A673 (cell line): Measurements from ENCODE around the gene SNAPC2. TPM values are rescaled to one million over a fixed set of nuclear protein-coding genes. Genes with fewer than 3 reads are reported as not detected.
"Not testable (repeated sequence)": the region's sequence is repeated elsewhere in the genome, so short reads cannot be mapped to it uniquely, and the experiment has no call there.

Source experiments
- BruUV-seq: library from RNA; stranded (reverse); fragments of 400-500 nt; replicated peaks from 2 replicates; lab custom pipeline; 2021; lab: Mats Ljungman, UMichigan
- CTCF ChIA-PET: fragments of 300-600 bp; sonication (Branson Sonifier 250); formaldehyde crosslinking; loops from one replicate; lab custom pipeline; 2022; ENCODE audit warnings: antibody characterized with exemption; lab: Charles Lee
- POLR2A ChIA-PET: fragments of 300-600 bp; sonication (Branson Sonifier 250); formaldehyde crosslinking; loops from one replicate; lab custom pipeline; 2022; ENCODE audit warnings: antibody characterized with exemption; ENCODE audit not compliant: low non-redundant PET; lab: Charles Lee
- DNase-seq: peaks from one replicate; pipeline ENCODE4 v3.0.0-alpha.2; 2015; ENCODE audit warnings: low spot score
- H3K27ac ChIP-seq: fragments of 200-600 bp; sonication (generic); 2 replicates; pipeline ENCODE4 v1.5.1; 2016; ENCODE audit warnings: mixed run types, low read depth, mild to moderate bottlenecking, mixed read lengths, antibody characterized with exemption, low read length; ENCODE audit not compliant: poor library complexity, severe bottlenecking
- H3K27me3 ChIP-seq: fragments of 200-600 bp; sonication (generic); replicated peaks from 2 replicates; pipeline ENCODE4 v1.6.1; 2017; ENCODE audit warnings: mixed run types, low read depth, mild to moderate bottlenecking, mixed read lengths, antibody characterized with exemption, low read length; ENCODE audit not compliant: insufficient read depth, poor library complexity
- H3K36me3 ChIP-seq: fragments of 200-600 bp; sonication (generic); 2 replicates; pipeline ENCODE4 v1.6.1; 2016; ENCODE audit warnings: mixed run types, mild to moderate bottlenecking, mixed read lengths, antibody characterized with exemption, low read length; ENCODE audit not compliant: insufficient read depth, poor library complexity, severe bottlenecking
- H3K4me1 ChIP-seq: fragments of 200-600 bp; sonication (generic); 2 replicates; pipeline ENCODE4 v1.6.1; 2017; ENCODE audit warnings: mixed run types, mild to moderate bottlenecking, mixed read lengths, antibody characterized with exemption, low read length; ENCODE audit not compliant: insufficient read depth, poor library complexity, severe bottlenecking
- H3K4me3 ChIP-seq: fragments of 200-600 bp; sonication (generic); 2 replicates; pipeline ENCODE4 v1.5.1; 2016; ENCODE audit warnings: low read depth, mixed run types, mild to moderate bottlenecking, mixed read lengths, low read length; ENCODE audit not compliant: poor library complexity, severe bottlenecking
- H3K9me3 ChIP-seq: fragments of 200-600 bp; sonication (generic); 2 replicates; pipeline ENCODE4 v1.6.1; 2016; ENCODE audit warnings: mixed run types, low read depth, mild to moderate bottlenecking, mixed read lengths, antibody characterized with exemption, low read length; ENCODE audit not compliant: poor library complexity, severe bottlenecking
- CTCF ChIP-seq: fragments of 300-800, 200-600 bp; sonication (generic); conservative IDR thresholded peaks from 2 replicates; pipeline ENCODE4 v1.5.1; 2017; ENCODE audit warnings: low read depth, mild to moderate bottlenecking, antibody characterized with exemption, low read length, moderate library complexity, mixed read lengths
- EZH2 ChIP-seq: fragments of 200-600 bp; sonication (generic); IDR thresholded peaks from 2 replicates; pipeline ENCODE4 v1.6.1; 2017; ENCODE audit warnings: borderline replicate concordance, low read depth, mild to moderate bottlenecking, mixed read lengths, antibody characterized with exemption, low read length; ENCODE audit not compliant: poor library complexity, severe bottlenecking
- intact Hi-C: fragments of 100-400 bp; cut with micrococcal nuclease; formaldehyde crosslinking; loops from one replicate; pipeline ENCODE4 v1.10.0; 2022; ENCODE audit not compliant: unreplicated experiment
- total RNA-seq: library from RNA; stranded (reverse); gene quantifications from 2 replicates; pipeline ENCODE4 v1.2.3, GENCODE V29; 2021

The SNAPC2 gene
- total RNA-seq, 1 experiment from 2014 or later = 30.2 TPM

DNA sequence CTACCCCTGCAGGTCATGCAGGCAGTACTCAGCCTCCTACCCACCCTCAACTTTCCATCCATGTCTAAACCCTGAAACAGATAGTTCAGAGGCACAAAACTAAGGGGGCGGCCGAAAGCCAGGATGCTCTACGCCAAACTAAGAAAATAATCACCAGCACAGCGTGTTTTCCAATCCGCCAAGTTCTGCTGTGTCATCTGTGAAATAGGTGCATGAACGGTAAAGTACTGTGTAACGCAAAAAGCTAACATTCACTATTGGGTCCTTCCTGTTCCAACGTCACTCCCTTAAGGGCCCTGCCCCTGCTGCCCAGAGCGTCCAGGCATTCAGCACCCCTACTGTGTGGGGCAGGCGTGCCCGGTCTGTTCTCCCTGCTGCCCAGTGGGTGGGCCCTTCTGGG is 35.6 kb downstream of the SNAPC2 start:
- no peaks in the 10 kb centered on the region for H3K9me3 ChIP-seq
- no peaks in the 10 kb centered on the region for H3K27me3 ChIP-seq
- POLR2A ChIA-PET = no interaction called here
- no peaks in the 10 kb centered on the region for H3K4me1 ChIP-seq
- CTCF ChIA-PET = no interaction called here
- no TSS peak for BruUV-seq
- H3K36me3 ChIP-seq = peaks cover 7% of the 10 kb centered on the region
- DNase-seq = no peak
- no peak overlapping the region for H3K4me3 ChIP-seq
- no peak for TF ChIP-seq CTCF
- H3K27ac ChIP-seq = no peak overlapping the region
- intact Hi-C loops = no loop called here

GRCh38 chr19:7959211-7959610 is 39.1 kb downstream of the SNAPC2 start:
- H3K36me3 ChIP-seq = peaks cover 33% of the 10 kb centered on the region
- no peak overlapping the region for H3K4me3 ChIP-seq
- H3K4me1 ChIP-seq = no peaks in the 10 kb centered on the region
- no peak for TF ChIP-seq CTCF
- no peak for TF ChIP-seq EZH2
- ChIA-PET POLR2A (no interaction called here), CTCF (no interaction called here)
- H3K27ac ChIP-seq = no peak overlapping the region
- no TSS peak for BruUV-seq
- DNase-seq = no peak
- intact Hi-C loops = no loop called here
- H3K27me3 ChIP-seq = no peaks in the 10 kb centered on the region
- H3K9me3 ChIP-seq = no peaks in the 10 kb centered on the region

GRCh38 chr19:7961082-7961481 is 40.9 kb downstream of the SNAPC2 start:
- CTCF ChIA-PET, POLR2A ChIA-PET: not testable (repeated sequence)

DNA sequence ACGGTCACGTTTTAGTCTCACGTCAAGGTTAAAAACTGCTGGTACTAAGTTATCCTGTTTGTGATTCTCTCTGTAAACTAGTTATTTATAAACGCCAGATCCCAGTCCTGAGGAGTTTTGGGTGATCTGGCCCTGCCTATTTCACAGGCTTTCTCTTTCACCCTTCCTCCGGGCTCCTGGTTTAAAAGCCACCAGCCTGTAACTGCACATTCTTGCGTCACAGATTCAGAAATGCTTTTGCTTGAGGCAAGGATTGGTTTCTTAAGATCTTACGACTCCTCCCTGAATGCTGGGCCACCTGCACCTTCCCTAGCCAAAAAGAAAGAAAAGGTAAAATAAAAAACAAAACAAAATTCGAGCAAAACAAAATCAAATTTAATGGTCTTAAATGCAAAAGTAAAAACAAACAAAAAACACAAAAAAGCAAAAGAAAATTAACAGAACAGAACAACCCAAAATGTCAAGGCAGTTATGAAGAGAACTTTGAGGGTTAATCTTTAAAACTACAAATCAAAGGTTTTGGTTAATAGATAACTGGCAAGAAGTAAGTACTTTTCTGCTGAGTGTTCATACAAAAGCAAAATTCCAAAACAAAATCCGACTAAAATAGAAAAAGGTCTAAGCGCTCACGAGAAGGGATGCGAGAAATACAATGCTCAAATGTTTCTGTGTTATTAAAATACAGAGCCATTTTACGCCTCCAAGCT is 41.9 kb downstream of the SNAPC2 start:
- Histone ChIP-seq H3K4me3 (no peak overlapping the region), H3K27ac (no peak overlapping the region), H3K36me3 (peaks cover 55% of the 10 kb centered on the region), H3K9me3 (no peaks in the 10 kb centered on the region), H3K4me1 (no peaks in the 10 kb centered on the region), H3K27me3 (no peaks in the 10 kb centered on the region)
- no peak for DNase-seq
- CTCF ChIA-PET = interaction anchor here (0.5 kb wide), 1 partner anchor 291 kb away, joined by 13 read pairs; no protein-coding TSS in a partner anchor
- TF ChIP-seq CTCF (no peak), EZH2 (no peak)
- intact Hi-C loops = no loop called here
- BruUV-seq = no TSS peak
- POLR2A ChIA-PET = no interaction called here

More at GRCh38 chr19:7961082-7961481, 40.9 kb downstream of the SNAPC2 start:
- intact Hi-C loops, H3K4me3 ChIP-seq, H3K27me3 ChIP-seq, DNase-seq, H3K4me1 ChIP-seq, H3K27ac ChIP-seq, BruUV-seq, H3K9me3 ChIP-seq: not testable (repeated sequence)
- H3K36me3 ChIP-seq = peaks cover 46% of the 10 kb centered on the region
